K562 (cell line): Measurements from ENCODE around the gene SOX6. TPM values are rescaled to one million over a fixed set of nuclear protein-coding genes. Genes with fewer than 3 reads are reported as not detected.

Experiments
- ATAC-seq: fragments of 200-7000 bp; cut with Tn5 transposase; 3 replicates; pipeline ENCODE4 v1.9.1; 2020; ENCODE audit warnings: moderate library complexity
- BruUV-seq: library from RNA; stranded (reverse); fragments of 400-500 nt; replicated peaks from 2 replicates; lab custom pipeline; 2021; lab: Mats Ljungman, UMichigan
- CTCF ChIA-PET: fragments of 300-600 bp; formaldehyde crosslinking; extraction: SDS; loops from one replicate; lab custom pipeline; 2021; ENCODE audit warnings: low intra/inter-chr PET ratio; lab: Yijun Ruan, JAX
- POLR2A ChIA-PET: fragments of 300-600, 350-650 bp; sonication (Branson Sonifier 250); formaldehyde crosslinking; extraction: SDS; loops from one replicate; lab custom pipeline; 2021; ENCODE audit warnings: antibody characterized with exemption, inconsistent platforms; lab: Yijun Ruan, JAX
- DNase-seq, 4 experiments: peaks; one replicate each; pipeline versions ENCODE4 v3.0.0 to v3.0.0-alpha.2; 2011 to 2018; ENCODE audit warnings: low spot score in 3 of 4, mixed read lengths in 3 of 4; ENCODE audit errors: extremely low read depth in 1 of 4
- FAIRE-seq: peaks from 2 replicates; lab custom pipeline; 2011; peaks lifted over from hg19 to GRCh38; lab: Jason Lieb, UNC
- H2AFZ ChIP-seq: 2 replicates; pipeline ENCODE4 v1.6.0; 2011; ENCODE audit warnings: low read depth, low read length, control low read depth, inconsistent platforms
- H3K27ac ChIP-seq: fragments of 200-600 bp; 3 replicates; pipeline ENCODE4 v1.8.0; 2011; ENCODE audit warnings: low read depth, mild to moderate bottlenecking, control low read depth, inconsistent platforms, low read length, moderate library complexity, mixed read lengths; ENCODE audit errors: extremely low read depth
- H3K27me3 ChIP-seq, 2 experiments: fragments of 300-600 bp in 1 of 2; 2 replicates in 1 of 2; 3 replicates in 1 of 2; pipeline versions ENCODE4 v1.6.0 to v1.8.0; 2011; ENCODE audit warnings: inconsistent platforms in 2 of 2, low read length in 2 of 2, mild to moderate bottlenecking in 1 of 2, mixed read lengths in 1 of 2, moderate library complexity in 1 of 2; ENCODE audit not compliant: control insufficient read depth in 2 of 2, insufficient read depth in 2 of 2
- H3K36me3 ChIP-seq: fragments of 300-600 bp; 3 replicates; pipeline ENCODE4 v1.8.0; 2011; ENCODE audit warnings: mild to moderate bottlenecking, low read length, inconsistent platforms; ENCODE audit not compliant: control insufficient read depth, insufficient read depth
- H3K4me1 ChIP-seq, 2 experiments: fragments of 200-600 bp in 1 of 2; replicated peaks in 1 of 2; 2 replicates in 1 of 2; 3 replicates in 1 of 2; pipeline versions ENCODE4 v1.5.1 to v1.8.0; 2011; ENCODE audit warnings: inconsistent platforms in 2 of 2, low read length in 2 of 2, mild to moderate bottlenecking in 1 of 2, mixed read lengths in 1 of 2, moderate library complexity in 1 of 2; ENCODE audit not compliant: control insufficient read depth in 2 of 2, insufficient read depth in 2 of 2
- H3K4me2 ChIP-seq: 2 replicates; pipeline ENCODE4 v1.6.1; 2011; ENCODE audit warnings: low read length, control low read depth, inconsistent platforms, mixed read lengths; ENCODE audit not compliant: insufficient read depth
- H3K4me3 ChIP-seq: fragments of 200-600 bp; sonication (generic), shearing (Covaris generic); 2 replicates; pipeline ENCODE4 v1.5.1; 2016; ENCODE audit warnings: control low read depth, inconsistent platforms
- H3K79me2 ChIP-seq: fragments of 200-600 bp; 3 replicates; pipeline ENCODE4 v1.8.0; 2011; ENCODE audit warnings: low read length, inconsistent platforms; ENCODE audit not compliant: control insufficient read depth, insufficient read depth
- H3K9ac ChIP-seq, 2 experiments: 2 replicates each; pipeline versions ENCODE4 v1.6.0 to v1.6.1; 2011; ENCODE audit warnings: low read depth in 2 of 2, low read length in 2 of 2, control low read depth in 1 of 2, inconsistent platforms in 1 of 2, mild to moderate bottlenecking in 1 of 2, mixed read lengths in 1 of 2; ENCODE audit not compliant: insufficient read depth in 1 of 2
- H3K9me1 ChIP-seq: one replicate; pipeline ENCODE4 v1.6.0; 2011; ENCODE audit warnings: inconsistent platforms, mild to moderate bottlenecking, low read length, moderate library complexity; ENCODE audit not compliant: control insufficient read depth, insufficient read depth
- H3K9me3 ChIP-seq: replicated peaks from 2 replicates; pipeline ENCODE4 v1.5.1; 2011; ENCODE audit warnings: low read depth, low read length, inconsistent platforms; ENCODE audit not compliant: control insufficient read depth, insufficient read depth
- H4K20me1 ChIP-seq: replicated peaks from 2 replicates; pipeline ENCODE4 v1.6.1; 2011; ENCODE audit warnings: low read length, inconsistent platforms, mixed read lengths; ENCODE audit not compliant: control insufficient read depth, insufficient read depth
- E4F1 ChIP-seq: fragments of 250-450 bp; sonication (Bioruptor Pico); IDR thresholded peaks from 2 replicates; pipeline ENCODE4 v1.5.0; 2021; ENCODE audit warnings: mild to moderate bottlenecking, borderline replicate concordance
- EZH2 ChIP-seq: IDR thresholded peaks from 2 replicates; pipeline ENCODE4 v1.6.1; 2012; ENCODE audit warnings: low read depth, mild to moderate bottlenecking, inconsistent platforms, low read length, borderline replicate concordance
- MTA1 ChIP-seq: fragments of 450-650 bp; IDR thresholded peaks from 2 replicates; pipeline ENCODE4 v1.6.1; 2017; ENCODE audit warnings: borderline replicate concordance
- VEZF1 ChIP-seq: fragments of 200-800 bp; sonication (Bioruptor generic); IDR thresholded peaks from 2 replicates; pipeline ENCODE4 v1.6.1; 2017; ENCODE audit warnings: missing genetic modification characterization, missing compliant biosample characterization
- ZBTB33 ChIP-seq: sonication (generic); formaldehyde crosslinking; IDR thresholded peaks from 2 replicates; pipeline ENCODE4 v1.8.1; 2023; ENCODE audit warnings: mild to moderate bottlenecking, missing genetic modification reagents
- ZNF347 ChIP-seq: fragments of 450-650 bp; formaldehyde crosslinking; IDR thresholded peaks from 2 replicates; pipeline ENCODE4 v1.4.0; 2020; ENCODE audit warnings: low read depth, mild to moderate bottlenecking, moderate library complexity
- ZNF707 ChIP-seq: fragments of 250-450 bp; sonication (Bioruptor Pico); conservative IDR thresholded peaks from 2 replicates; pipeline ENCODE4 v1.8.0; 2022; ENCODE audit warnings: inconsistent platforms, mild to moderate bottlenecking, moderate library complexity
- WGBS: fragments of 100-300 bp; shearing (Covaris generic); methylation state at CpG from one replicate; pipeline ENCODE4 v1.1.6; 2016; ENCODE audit warnings: low coverage, mixed read lengths; ENCODE audit not compliant: insufficient coverage; ENCODE audit errors: missing lambda C conversion rate; 5-methylcytosine and 5-hydroxymethylcytosine counted together
- in situ Hi-C: fragments of 300-500 bp; cut with MboI; formaldehyde crosslinking; loops from 4 replicates; pipeline ENCODE4 v1.15.0; 2018; ENCODE audit warnings: inconsistent platforms, mixed read lengths
- intact Hi-C: fragments of 100-400 bp; cut with micrococcal nuclease; formaldehyde crosslinking; loops from 2 replicates; pipeline ENCODE4 v1.14.2; 2022
- polyA plus RNA-seq, 8 experiments: library from polyadenylated mRNA; depleted of rRNA in 4 of 8; stranded (reverse) in 5 of 8; unstranded in 3 of 8; fragments of >200 nt; fragmentation: Nextera tagmentation in 2 of 8; fragmentation: Illumina TruSeq in 1 of 8; extraction: Ambion mirVana in 2 of 8; extraction: Trizol in 1 of 8; gene quantifications; 2 replicates each; pipeline versions ENCODE4 v1.2.1 to v1.2.3, GENCODE V29; 2011 to 2014; ENCODE audit warnings: inconsistent platforms in 1 of 8, missing spikeins in 1 of 8
- total RNA-seq, 7 experiments: library from RNA; depleted of rRNA in 6 of 7; stranded (reverse); fragments of >200 nt in 6 of 7; fragmentation: Illumina TruSeq in 2 of 7; extraction: Trizol in 2 of 7; gene quantifications; 2 replicates each; pipeline versions ENCODE4 v1.2.1 to v1.2.3, GENCODE V29; 2011 to 2021; ENCODE audit warnings: low replicate concordance in 1 of 7

SOX6 gene
- total and polyA plus RNA-seq, 9 of the 15 experiments (the other 6 are each of a cell fraction or from before 2014, with no cell fraction given) = 0.89 to 8.7 (median 5.7) TPM

- Histone ChIP-seq H2AFZ (no peak overlapping the region), H3K36me3 (no peaks in the 10 kb centered on the region), H3K4me1 (no peaks in the 10 kb centered on the region), H3K9me3 (0 out of 2 replicates have a peak, but pooled peaks cover 3% of the 10 kb centered on the region), H4K20me1 (no peaks in the 10 kb centered on the region), H3K27me3 (no peaks in the 10 kb centered on the region), H3K9me1 (no peaks in the 10 kb centered on the region), H3K4me3 (no peak overlapping the region), H3K79me2 (no peaks in the 10 kb centered on the region), H3K27ac (no peak overlapping the region), H3K9ac (no peak overlapping the region), H3K4me2 (no peak overlapping the region)
- intact Hi-C loops = loop anchor here (10.0 kb wide), 1 partner anchor 247 kb away; no protein-coding TSS in a partner anchor
- in situ Hi-C loops = no loop called here
- BruUV-seq = no TSS peak
- TF ChIP-seq EZH2 (no peak), ZNF347 (CRISPR knock-in tag) (no peak), MTA1 (no peak), E4F1 (CRISPR knock-in tag) (no peak), ZBTB33 (peak; percentile 70), VEZF1 (CRISPR knock-in tag) (no peak), ZNF707 (CRISPR knock-in tag) (no peak)
- 48% methylated on average over 9 of the region's 9 CpGs for WGBS
- FAIRE-seq (no peak), DNase-seq (no peak), ATAC-seq (no peak)
- ChIA-PET POLR2A (interaction anchor here (0.7 kb wide), 1 partner anchor 14 kb away, joined by 3 read pairs; no protein-coding TSS in a partner anchor), CTCF (no interaction called here)
These were observed 408.4 kb downstream of the SOX6 start for GRCh38 chr11:15947681-15948648.
